Ovary (tissue), 9 donors: ENCODE data around the gene KDSR. TPM values are rescaled to one million over a fixed set of nuclear protein-coding genes. Genes with fewer than 3 reads are reported as not detected.
A peak's percentile ranks its signal among the peaks of the same experiment; 100 is the strongest.
"Not testable (repeated sequence)": the region's sequence is repeated elsewhere in the genome, so short reads cannot be mapped to it uniquely, and the experiment has no call there.

ENCODE experiments used
- DNase-seq, 5 donors: peaks; one replicate each; pipeline ENCODE4 v3.0.0-alpha.2; 2019 to 2020
- H3K27ac ChIP-seq, 2 donors: fragments of 200-600 bp; one replicate each; pipeline versions ENCODE4 v1.5.1 to v1.8.0; 2019 to 2022
- H3K27me3 ChIP-seq: fragments of 200-600 bp; one replicate; pipeline ENCODE4 v1.8.0; 2022
- H3K36me3 ChIP-seq: fragments of 200-600 bp; sonication (generic); one replicate; pipeline ENCODE4 v1.5.1; 2019
- H3K4me1 ChIP-seq: one replicate; pipeline ENCODE4 v1.8.1; 2013; ENCODE audit warnings: mild to moderate bottlenecking, moderate library complexity; ENCODE audit not compliant: insufficient read depth
- H3K4me3 ChIP-seq: fragments of 200-600 bp; sonication (generic); one replicate; pipeline ENCODE4 v1.5.1; 2017
- H3K9me3 ChIP-seq, 2 donors: fragments of 200-600 bp in 1 of 2; sonication (generic) in 1 of 2; one replicate each; pipeline versions ENCODE4 v1.5.1 to v1.8.1; 2013 to 2019; ENCODE audit warnings: mild to moderate bottlenecking in 1 of 2, moderate library complexity in 1 of 2
- CTCF ChIP-seq, 3 donors: fragments of 450-650 bp in 2 of 3; fragments of 200-600 bp in 1 of 3; IDR thresholded peaks; one replicate each; pipeline versions ENCODE4 v1.5.1 to v1.8.0; 2016 to 2022; ENCODE audit warnings: antibody characterized with exemption in 3 of 3, mild to moderate bottlenecking in 1 of 3
- EP300 ChIP-seq: sonication (generic); formaldehyde crosslinking; IDR thresholded peaks from one replicate; pipeline ENCODE4 v1.6.1; 2017; ENCODE audit warnings: antibody characterized with exemption
- POLR2A ChIP-seq: fragments of 450-650 bp; IDR thresholded peaks from one replicate; pipeline ENCODE4 v1.6.1; 2017; ENCODE audit warnings: antibody characterized with exemption, mild to moderate bottlenecking, moderate library complexity
- WGBS, 3 donors: extraction: QIAGEN DNeasy Blood & Tissue Kit in 1 of 3; methylation state at CpG; one replicate each; pipeline versions ENCODE4 v1.1.5 to v1.1.7; 2013 to 2017; 5-methylcytosine and 5-hydroxymethylcytosine counted together
- intact Hi-C, 4 donors: fragments of 100-400 bp; cut with DNase I; formaldehyde crosslinking; loops; one replicate each; pipeline versions ENCODE4 v1.11.0 to v1.15.1; 2022 to 2023
- polyA plus RNA-seq, 2 donors: library from polyadenylated mRNA; stranded (reverse); fragments of 200-250 nt in 1 of 2; fragments of 350-450 nt in 1 of 2; fragmentation: Illumina TruSeq in 1 of 2; extraction: RNeasy Lipid Tissue Mini Kit (QIAGEN cat#74804) in 1 of 2; gene quantifications; one replicate each; pipeline ENCODE4 v1.2.3, GENCODE V29; 2013 to 2014
- total RNA-seq, 7 donors: library from RNA; depleted of rRNA in 2 of 7; stranded (reverse); fragments of >200 nt in 2 of 7; fragmentation: NEBNext Ultra II Directional in 3 of 7; extraction: Animal tissue kit (Norgen Biotek cat#: 25700) in 3 of 7; gene quantifications; one replicate each; pipeline versions ENCODE4 v1.1.0 to v1.2.4, GENCODE V29; 2016 to 2023
- donor health status: DM: no; HTN: no; CAD: no; lungs with moderate emphysema.
- donor health status: DM: no; HTN: no; CAD: no.
- donor health status: Bipolar disorder and iron deficiency.
- donor health status: DM: yes; HTN: yes; CAD: no.
- donor health status: DM: no; HTN: no; CAD: no.
- donor health status: DM: yes; HTN: yes; CAD: no.

KDSR gene
- total and polyA plus RNA-seq, 9 donors = 25.8 to 70.1 (median 57.6) TPM

- H3K27me3 ChIP-seq = no peaks in the 10 kb centered on the region
- H3K4me3 ChIP-seq = peak overlapping the region; percentile 100
- H3K36me3 ChIP-seq = no peaks in the 10 kb centered on the region
- TF ChIP-seq CTCF (IDR thresholded peaks at IDR 0.05) = no peak
- no peak for TF ChIP-seq EP300
- no peak for TF ChIP-seq POLR2A
- H3K9me3 ChIP-seq = no peaks in the 10 kb centered on the region
- H3K4me1 ChIP-seq = peaks cover 2% of the 10 kb centered on the region
- no peak overlapping the region for H3K27ac ChIP-seq
- peak in 1 of 5 donors; percentile 27 for DNase-seq
- 0 to 2% (median 1%) methylated on average over 12 of the region's 12 CpGs for WGBS, 3 donors
- intact Hi-C loops = loop anchor here in 2 of 4 donors (2.0 to 10.0 kb wide), 3 partner anchors 57 to 841 kb away; partner anchors contain the start of genes VPS4B (in 2 of the 2) and ZCCHC2 (in 1 of the 2)
Measured at GRCh38 chr18:63365876-63366212, 1.2 kb downstream of the KDSR start.

- H3K4me3 ChIP-seq = no peak overlapping the region
- WGBS, 3 donors = 72 to 77% (median 73%) methylated on average over 2 of the region's 2 CpGs
- peaks cover 2% of the 10 kb centered on the region for H3K4me1 ChIP-seq
- TF ChIP-seq CTCF (IDR thresholded peaks at IDR 0.05) = no peak
- no peak for TF ChIP-seq EP300
- no peak for TF ChIP-seq POLR2A
- intact Hi-C loops = loop anchor here in 1 of 4 donors (10.0 kb wide), 2 partner anchors 61 to 839 kb away; partner anchors contain the start of genes VPS4B and ZCCHC2
- no peaks in the 10 kb centered on the region for H3K27me3 ChIP-seq
- DNase-seq = no peak
- H3K9me3 ChIP-seq = no peaks in the 10 kb centered on the region
- no peaks in the 10 kb centered on the region for H3K36me3 ChIP-seq
- no peak overlapping the region for H3K27ac ChIP-seq
Measured at GRCh38 chr18:63363951-63364350, 3.1 kb downstream of the KDSR start.

- H3K27me3 ChIP-seq, H3K4me3 ChIP-seq, H3K4me1 ChIP-seq, H3K27ac ChIP-seq, H3K9me3 ChIP-seq, DNase-seq, H3K36me3 ChIP-seq: not testable (repeated sequence)
- WGBS, 3 donors = 100% methylated on average over 2 of the region's 2 CpGs; no CpG with 5 or more reads in 2 of the 3 donors
- intact Hi-C loops = loop anchor here in 1 of 4 donors (10.0 kb wide), 2 partner anchors 61 to 839 kb away; partner anchors contain the start of genes VPS4B and ZCCHC2
Measured at GRCh38 chr18:63363420-63363819, 3.6 kb downstream of the KDSR start.

DNA sequence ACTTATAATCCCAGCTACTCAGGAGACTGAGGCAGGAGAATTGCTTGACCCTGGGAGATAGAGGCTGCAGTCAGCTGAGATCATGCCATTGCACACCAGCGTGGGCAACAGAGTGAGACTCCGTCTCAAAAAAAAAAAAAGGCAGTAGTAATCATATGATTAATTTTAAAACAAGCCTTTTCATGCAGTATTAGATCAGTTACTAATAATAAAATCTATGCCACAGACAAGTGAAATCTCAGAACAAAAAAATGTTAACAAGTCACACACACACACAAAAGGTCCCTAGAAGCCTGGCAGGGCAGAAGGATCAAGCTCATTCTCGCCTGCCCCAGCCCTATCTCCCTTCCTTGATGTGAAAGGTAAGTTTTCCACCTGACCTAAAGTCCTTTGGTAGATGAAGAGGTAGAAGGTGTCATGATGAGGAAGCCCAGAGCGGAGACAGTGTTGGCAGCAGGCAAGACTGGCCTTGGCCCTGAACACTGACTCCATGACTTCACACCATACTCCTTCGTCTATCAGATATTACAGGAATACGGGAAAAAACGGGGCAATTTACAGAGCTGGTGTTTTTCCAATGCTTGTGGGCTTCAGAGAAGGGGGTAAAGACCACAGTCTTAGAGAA, 10.6 kb downstream of the KDSR start:
- WGBS, 3 donors = 74 to 79% (median 74%) methylated on average over 7 of the region's 7 CpGs
- no peak overlapping the region for H3K4me3 ChIP-seq
- DNase-seq = no peak
- H3K4me1 ChIP-seq = no peaks in the 10 kb centered on the region
- no peaks in the 10 kb centered on the region for H3K36me3 ChIP-seq
- intact Hi-C loops = no loop called here
- TF ChIP-seq POLR2A = no peak
- no peak for TF ChIP-seq CTCF (IDR thresholded peaks at IDR 0.05)
- TF ChIP-seq EP300 = no peak
- no peaks in the 10 kb centered on the region for H3K27me3 ChIP-seq
- no peaks in the 10 kb centered on the region for H3K9me3 ChIP-seq
- H3K27ac ChIP-seq = no peak overlapping the region

GRCh38 chr18:63350230-63350629, 16.8 kb downstream of the KDSR start:
- WGBS, 3 donors = 47 to 50% (median 49%) methylated on average over 2 of the region's 2 CpGs
- TF ChIP-seq EP300 = no peak
- TF ChIP-seq CTCF (IDR thresholded peaks at IDR 0.05) = no peak
- no peak for TF ChIP-seq POLR2A
- Histone ChIP-seq H3K27me3 (no peaks in the 10 kb centered on the region), H3K4me1 (peaks cover 7% of the 10 kb centered on the region), H3K36me3 (no peaks in the 10 kb centered on the region), H3K27ac (no peak overlapping the region), H3K9me3 (no peaks in the 10 kb centered on the region), H3K4me3 (no peak overlapping the region)
- intact Hi-C loops = no loop called here
- no peak for DNase-seq
